ENCODE results near the gene BRPF1. TPM values are rescaled to one million over a fixed set of nuclear protein-coding genes. Genes with fewer than 3 reads are reported as not detected.

The BRPF1 gene
- total RNA-seq, 6 experiments from 2014 or later = 3.5 to 5.4 (median 5.1) TPM

- H3K4me1 ChIP-seq = peaks cover 0 to 10% (median 3%) of the 10 kb centered on the region in 4 donors
- H3K4me3 ChIP-seq = no peak overlapping the region
- H3K27ac ChIP-seq = no peak overlapping the region
- WGBS (ENCODE audit: insufficient coverage, low coverage, low lambda C conversion rate, missing lambda C conversion rate) = 89% methylated on average over 3 of the region's 5 CpGs
- DNase-seq = no peak
- intact Hi-C loops (cut with DNase I) = no loop called here
- H3K9me3 ChIP-seq = no peaks in the 10 kb centered on the region
- ATAC-seq = no peak
- H3K36me3 ChIP-seq = peaks cover 4 to 64% (median 28%) of the 10 kb centered on the region in 4 donors
- H3K27me3 ChIP-seq = no peaks in the 10 kb centered on the region
- TF ChIP-seq POLR2A (IDR thresholded peaks at IDR 0.05) (no peak), CTCF (IDR thresholded peaks at IDR 0.05) (no peak)
Measured at GRCh38 chr3:9746330-9746729, 14.8 kb downstream of the BRPF1 start.

- peaks cover 0 to 64% (median 29%) of the 10 kb centered on the region in 4 donors for H3K36me3 ChIP-seq
- DNase-seq (no peak), ATAC-seq (no peak)
- no peak overlapping the region for H3K27ac ChIP-seq
- H3K4me1 ChIP-seq = peaks cover 0 to 10% (median 3%) of the 10 kb centered on the region in 4 donors
- H3K4me3 ChIP-seq = no peak overlapping the region
- H3K9me3 ChIP-seq = no peaks in the 10 kb centered on the region
- TF ChIP-seq CTCF (IDR thresholded peaks at IDR 0.05) = no peak
- TF ChIP-seq POLR2A (IDR thresholded peaks at IDR 0.05) = no peak
- intact Hi-C loops (cut with DNase I) = no loop called here
- no peaks in the 10 kb centered on the region for H3K27me3 ChIP-seq
- 100% methylated on average over 1 of the region's 8 CpGs for WGBS (ENCODE audit: insufficient coverage, low coverage, low lambda C conversion rate, missing lambda C conversion rate)
Measured at GRCh38 chr3:9747267-9747666, 15.7 kb downstream of the BRPF1 start.

GRCh38 chr3:9748031-9748430 lies 16.5 kb downstream of the BRPF1 start:
- Histone ChIP-seq H3K4me1 (peaks cover 0 to 10% (median 3%) of the 10 kb centered on the region in 4 donors), H3K4me3 (no peak overlapping the region), H3K9me3 (no peaks in the 10 kb centered on the region), H3K36me3 (peaks cover 0 to 62% (median 30%) of the 10 kb centered on the region in 4 donors), H3K27me3 (no peaks in the 10 kb centered on the region), H3K27ac (no peak overlapping the region)
- DNase-seq = no peak
- ATAC-seq = no peak
- WGBS (ENCODE audit: insufficient coverage, low coverage, low lambda C conversion rate, missing lambda C conversion rate) = 100% methylated on average over 1 of the region's 2 CpGs
- intact Hi-C loops (cut with DNase I) = no loop called here
- TF ChIP-seq CTCF (IDR thresholded peaks at IDR 0.05) (no peak), POLR2A (IDR thresholded peaks at IDR 0.05) (no peak)

- H3K9me3 ChIP-seq = no peaks in the 10 kb centered on the region
- H3K4me1 ChIP-seq = peaks cover 0 to 10% (median 3%) of the 10 kb centered on the region in 4 donors
- TF ChIP-seq CTCF (IDR thresholded peaks at IDR 0.05) (no peak), POLR2A (IDR thresholded peaks at IDR 0.05) (no peak)
- H3K36me3 ChIP-seq = peaks cover 0 to 50% (median 23%) of the 10 kb centered on the region in 4 donors
- DNase-seq (no peak), ATAC-seq (peak in 1 of 4 donors; percentile 40)
- intact Hi-C loops (cut with DNase I) = no loop called here
- peak overlapping the region; percentile 41 to 75 (median 66) for H3K27ac ChIP-seq
- peak overlapping the region; percentile 59 to 72 (median 61) for H3K4me3 ChIP-seq
- 5% methylated on average over 19 of the region's 19 CpGs for WGBS (ENCODE audit: insufficient coverage, low coverage, low lambda C conversion rate, missing lambda C conversion rate)
- H3K27me3 ChIP-seq = no peaks in the 10 kb centered on the region
Measured at GRCh38 chr3:9749296-9749644, 17.7 kb downstream of the BRPF1 start.

All from right lobe of liver (tissue), 6 donors.